WTC11 (cell line): ENCODE results near the gene SYPL1. TPM values are rescaled to one million over a fixed set of nuclear protein-coding genes. Genes with fewer than 3 reads are reported as not detected.

Experiments used
- ATAC-seq: fragments of 200-7000 bp; cut with Tn5 transposase; 2 replicates; pipeline ENCODE4 v1.10.0; 2021; ENCODE audit warnings: mild to moderate bottlenecking, moderate library complexity
- CTCF ChIA-PET: fragments of 300-600 bp; sonication (Branson Sonifier 250); formaldehyde crosslinking; loops from one replicate; lab custom pipeline; 2021; ENCODE audit warnings: antibody characterized with exemption; lab: Charles Lee
- POLR2A ChIA-PET: fragments of 350-600 bp; sonication (Branson Sonifier 250); formaldehyde crosslinking; loops from one replicate; lab custom pipeline; 2021; ENCODE audit warnings: antibody characterized with exemption; lab: Charles Lee
- DNase-seq: peaks from one replicate; pipeline ENCODE4 v3.0.0; 2021; ENCODE audit warnings: low spot score
- H3K27ac Mint-ChIP-seq: 2 replicates; pipeline ENCODE4 v1.8.0; 2021; ENCODE audit warnings: mixed read lengths
- H3K27me3 Mint-ChIP-seq: 2 replicates; pipeline ENCODE4 v1.8.0; 2021; ENCODE audit warnings: low read depth, mild to moderate bottlenecking, moderate library complexity, mixed read lengths
- H3K36me3 Mint-ChIP-seq: 2 replicates; pipeline ENCODE4 v1.8.0; 2021; ENCODE audit warnings: mixed read lengths
- H3K4me1 Mint-ChIP-seq: 2 replicates; pipeline ENCODE4 v1.8.0; 2022; ENCODE audit warnings: mixed read lengths
- H3K4me3 Mint-ChIP-seq: 2 replicates; pipeline ENCODE4 v1.8.0; 2021; ENCODE audit warnings: mild to moderate bottlenecking, moderate library complexity, mixed read lengths
- H3K9me3 Mint-ChIP-seq: 2 replicates; pipeline ENCODE4 v1.8.0; 2021; ENCODE audit warnings: mixed read lengths
- ATF1 ChIP-seq: sonication (generic); formaldehyde crosslinking; IDR thresholded peaks from 2 replicates; pipeline ENCODE4 v1.8.1; 2023; ENCODE audit warnings: mild to moderate bottlenecking, moderate library complexity, missing genetic modification reagents
- ATF6 ChIP-seq: sonication (generic); formaldehyde crosslinking; IDR thresholded peaks from 2 replicates; pipeline ENCODE4 v1.8.1; 2023; ENCODE audit warnings: mild to moderate bottlenecking, missing genetic modification reagents
- CBFB ChIP-seq: sonication (generic); formaldehyde crosslinking; IDR thresholded peaks from 2 replicates; pipeline ENCODE4 v1.8.1; 2022; ENCODE audit warnings: mild to moderate bottlenecking, low read depth, missing genetic modification reagents
- E2F1 ChIP-seq: sonication (generic); formaldehyde crosslinking; IDR thresholded peaks from 2 replicates; pipeline ENCODE4 v1.8.0; 2022; ENCODE audit warnings: mild to moderate bottlenecking, missing genetic modification reagents
- IRF2 ChIP-seq: sonication (generic); formaldehyde crosslinking; IDR thresholded peaks from 2 replicates; pipeline ENCODE4 v1.8.0; 2022; ENCODE audit warnings: low read depth, missing genetic modification reagents, borderline replicate concordance
- JUN ChIP-seq: sonication (generic); formaldehyde crosslinking; IDR thresholded peaks from 2 replicates; pipeline ENCODE4 v1.8.0; 2023; ENCODE audit warnings: mild to moderate bottlenecking, missing genetic modification reagents
- KAT7 ChIP-seq: sonication (generic); formaldehyde crosslinking; IDR thresholded peaks from 2 replicates; pipeline ENCODE4 v1.8.1; 2023; ENCODE audit warnings: missing genetic modification reagents, mild to moderate bottlenecking, borderline replicate concordance
- MLX ChIP-seq: sonication (generic); formaldehyde crosslinking; IDR thresholded peaks from 2 replicates; pipeline ENCODE4 v1.8.1; 2023; ENCODE audit warnings: mild to moderate bottlenecking, missing genetic modification reagents, moderate library complexity
- PRRX2 ChIP-seq: fragments of 250-450 bp; sonication (Bioruptor Pico); IDR thresholded peaks from 2 replicates; pipeline ENCODE4 v1.8.0; 2021; ENCODE audit warnings: mild to moderate bottlenecking
- TEAD1 ChIP-seq: sonication (generic); formaldehyde crosslinking; IDR thresholded peaks from 2 replicates; pipeline ENCODE4 v1.8.0; 2022; ENCODE audit warnings: mild to moderate bottlenecking, missing genetic modification reagents
- TP53 ChIP-seq: sonication (generic); formaldehyde crosslinking; IDR thresholded peaks from 2 replicates; pipeline ENCODE4 v1.8.1; 2023; ENCODE audit warnings: mild to moderate bottlenecking, missing genetic modification reagents
- ZMAT4 ChIP-seq: fragments of 250-450 bp; sonication (Bioruptor Pico); IDR thresholded peaks from 2 replicates; pipeline ENCODE4 v1.9.0; 2021; ENCODE audit warnings: mild to moderate bottlenecking
- ZNF232 ChIP-seq: sonication (generic); formaldehyde crosslinking; IDR thresholded peaks from 2 replicates; pipeline ENCODE4 v1.8.0; 2022; ENCODE audit warnings: mild to moderate bottlenecking, missing genetic modification reagents
- ZNF281 ChIP-seq: sonication (generic); formaldehyde crosslinking; IDR thresholded peaks from 2 replicates; pipeline ENCODE4 v1.8.0; 2023; ENCODE audit warnings: mild to moderate bottlenecking, missing genetic modification reagents
- ZNF317 ChIP-seq: sonication (generic); formaldehyde crosslinking; IDR thresholded peaks from 2 replicates; pipeline ENCODE4 v1.8.1; 2023; ENCODE audit warnings: low read depth, mild to moderate bottlenecking, moderate library complexity, missing genetic modification reagents, borderline replicate concordance
- ZNF532 ChIP-seq: fragments of 250-450 bp; sonication (Bioruptor Pico); IDR thresholded peaks from 2 replicates; pipeline ENCODE4 v1.9.0; 2021; ENCODE audit warnings: mild to moderate bottlenecking, borderline replicate concordance
- total RNA-seq: library from RNA; stranded (reverse); gene quantifications from 3 replicates; pipeline ENCODE4 v1.2.3, GENCODE V29; 2021
- TF ChIP-seq, protein P1 (sequence below): fragments of 250-450 bp; sonication (Bioruptor Pico); IDR thresholded peaks from 2 replicates; pipeline ENCODE4 v2.1.2; 2022; ENCODE audit warnings: mild to moderate bottlenecking, moderate library complexity
- TF ChIP-seq, protein P2 (sequence below): sonication (generic); formaldehyde crosslinking; IDR thresholded peaks from 2 replicates; pipeline ENCODE4 v1.8.0; 2023; ENCODE audit warnings: missing genetic modification reagents
- TF ChIP-seq, protein P3 (sequence below): sonication (generic); formaldehyde crosslinking; IDR thresholded peaks from 2 replicates; pipeline ENCODE4 v1.8.0; 2022; ENCODE audit warnings: mild to moderate bottlenecking, missing genetic modification reagents

SYPL1 gene
- total RNA-seq, 1 experiment from 2014 or later: 54.8 TPM

DNA sequence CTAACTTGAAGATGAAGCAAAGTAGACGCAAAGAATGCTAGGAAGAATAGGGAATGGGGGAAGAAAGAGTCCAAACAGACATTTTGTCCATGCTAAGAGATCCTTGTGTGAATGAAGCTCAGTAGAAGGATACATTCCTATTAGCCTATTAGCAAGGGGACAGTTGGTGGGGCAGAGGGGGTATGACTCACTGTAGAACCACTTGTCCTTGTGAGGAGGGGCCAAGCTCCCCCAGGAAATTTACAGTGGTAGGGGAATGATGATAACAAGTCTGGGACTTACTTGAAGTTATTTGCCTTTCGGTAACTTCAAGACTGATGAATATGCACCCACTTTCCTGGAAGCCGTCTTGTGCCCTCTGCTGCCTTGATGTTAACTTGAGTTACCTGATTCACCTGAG, 17.2 kb upstream of the SYPL1 start:
- H3K36me3 Mint-ChIP-seq: no peaks in the 10 kb centered on the region
- POLR2A ChIA-PET: no interaction called here
- CTCF ChIA-PET: no interaction called here

More for the DNA sequence above, 17.2 kb upstream of the SYPL1 start:
- DNase-seq (no peak), ATAC-seq (no peak)
- Mint-ChIP-seq H3K4me1 (peaks cover 4% of the 10 kb centered on the region; the same call in 1 of the 2 replicates), H3K27me3 (no peaks in the 10 kb centered on the region), H3K27ac (no peak overlapping the region), H3K4me3 (no peak overlapping the region), H3K9me3 (no peaks in the 10 kb centered on the region)
- TF ChIP-seq TP53: no peak
- no peak for TF ChIP-seq ZNF232
- TF ChIP-seq ZNF281: no peak
- no peak for TF ChIP-seq TEAD1
- TF ChIP-seq, protein P1, sequence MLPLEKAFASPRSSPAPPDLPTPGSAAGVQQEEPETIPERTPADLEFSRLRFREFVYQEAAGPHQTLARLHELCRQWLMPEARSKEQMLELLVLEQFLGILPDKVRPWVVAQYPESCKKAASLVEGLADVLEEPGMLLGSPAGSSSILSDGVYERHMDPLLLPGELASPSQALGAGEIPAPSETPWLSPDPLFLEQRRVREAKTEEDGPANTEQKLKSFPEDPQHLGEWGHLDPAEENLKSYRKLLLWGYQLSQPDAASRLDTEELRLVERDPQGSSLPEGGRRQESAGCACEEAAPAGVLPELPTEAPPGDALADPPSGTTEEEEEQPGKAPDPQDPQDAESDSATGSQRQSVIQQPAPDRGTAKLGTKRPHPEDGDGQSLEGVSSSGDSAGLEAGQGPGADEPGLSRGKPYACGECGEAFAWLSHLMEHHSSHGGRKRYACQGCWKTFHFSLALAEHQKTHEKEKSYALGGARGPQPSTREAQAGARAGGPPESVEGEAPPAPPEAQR (CRISPR knock-in tag): no peak
- TF ChIP-seq ATF1 (CRISPR knock-in tag): no peak
- no peak for TF ChIP-seq KAT7
- TF ChIP-seq JUN (CRISPR knock-in tag): no peak
- no peak for TF ChIP-seq ZMAT4
- TF ChIP-seq ATF6: no peak
- TF ChIP-seq E2F1 (CRISPR knock-in tag): no peak
- TF ChIP-seq, protein P2, sequence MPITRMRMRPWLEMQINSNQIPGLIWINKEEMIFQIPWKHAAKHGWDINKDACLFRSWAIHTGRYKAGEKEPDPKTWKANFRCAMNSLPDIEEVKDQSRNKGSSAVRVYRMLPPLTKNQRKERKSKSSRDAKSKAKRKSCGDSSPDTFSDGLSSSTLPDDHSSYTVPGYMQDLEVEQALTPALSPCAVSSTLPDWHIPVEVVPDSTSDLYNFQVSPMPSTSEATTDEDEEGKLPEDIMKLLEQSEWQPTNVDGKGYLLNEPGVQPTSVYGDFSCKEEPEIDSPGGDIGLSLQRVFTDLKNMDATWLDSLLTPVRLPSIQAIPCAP (CRISPR knock-in tag): no peak
- TF ChIP-seq ZNF317: no peak
- TF ChIP-seq, protein P3, sequence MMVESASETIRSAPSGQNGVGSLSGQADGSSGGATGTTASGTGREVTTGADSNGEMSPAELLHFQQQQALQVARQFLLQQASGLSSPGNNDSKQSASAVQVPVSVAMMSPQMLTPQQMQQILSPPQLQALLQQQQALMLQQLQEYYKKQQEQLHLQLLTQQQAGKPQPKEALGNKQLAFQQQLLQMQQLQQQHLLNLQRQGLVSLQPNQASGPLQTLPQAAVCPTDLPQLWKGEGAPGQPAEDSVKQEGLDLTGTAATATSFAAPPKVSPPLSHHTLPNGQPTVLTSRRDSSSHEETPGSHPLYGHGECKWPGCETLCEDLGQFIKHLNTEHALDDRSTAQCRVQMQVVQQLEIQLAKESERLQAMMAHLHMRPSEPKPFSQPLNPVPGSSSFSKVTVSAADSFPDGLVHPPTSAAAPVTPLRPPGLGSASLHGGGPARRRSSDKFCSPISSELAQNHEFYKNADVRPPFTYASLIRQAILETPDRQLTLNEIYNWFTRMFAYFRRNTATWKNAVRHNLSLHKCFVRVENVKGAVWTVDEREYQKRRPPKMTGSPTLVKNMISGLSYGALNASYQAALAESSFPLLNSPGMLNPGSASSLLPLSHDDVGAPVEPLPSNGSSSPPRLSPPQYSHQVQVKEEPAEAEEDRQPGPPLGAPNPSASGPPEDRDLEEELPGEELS (CRISPR knock-in tag): no peak
- TF ChIP-seq IRF2: no peak
- TF ChIP-seq ZNF532: no peak
- no peak for TF ChIP-seq CBFB (CRISPR knock-in tag)
- no peak for TF ChIP-seq PRRX2 (CRISPR knock-in tag)
- TF ChIP-seq MLX (CRISPR knock-in tag): no peak
